ELR (cell line): ENCODE data around the gene EMC10.
A peak's percentile ranks its signal among the peaks of the same experiment; 100 is the strongest.
"Not testable (repeated sequence)": the region's sequence is repeated elsewhere in the genome, so short reads cannot be mapped to it uniquely, and the experiment has no call there.

ENCODE experiments used
- DNase-seq: peaks from one replicate; pipeline ENCODE4 v3.0.0-alpha.2; 2015; ENCODE audit warnings: low read depth

Gene EMC10

GRCh38 chr19:50451223-50451534, 25.1 kb upstream of the EMC10 start:
- no peak for DNase-seq

- no peak for DNase-seq
Observed at GRCh38 chr19:50453243-50453642, 23.1 kb upstream of the EMC10 start.

GRCh38 chr19:50455992-50456391, 20.3 kb upstream of the EMC10 start:
- DNase-seq: no peak

GRCh38 chr19:50457300-50457699, 19.0 kb upstream of the EMC10 start:
- DNase-seq: no peak

GRCh38 chr19:50458396-50459066, 17.8 kb upstream of the EMC10 start:
- no peak for DNase-seq

GRCh38 chr19:50459067-50459456, 17.2 kb upstream of the EMC10 start:
- no peak for DNase-seq

GRCh38 chr19:50459638-50460037, 16.7 kb upstream of the EMC10 start:
- no peak for DNase-seq

GRCh38 chr19:50460161-50460765, 16.0 kb upstream of the EMC10 start:
- peak; percentile 57 for DNase-seq

GRCh38 chr19:50461066-50461875, 15.0 kb upstream of the EMC10 start:
- DNase-seq: peak; percentile 70

- no peak for DNase-seq
Observed at GRCh38 chr19:50462970-50463369, 13.3 kb upstream of the EMC10 start.

GRCh38 chr19:50464348-50464747, 12.0 kb upstream of the EMC10 start:
- DNase-seq: no peak

- no peak for DNase-seq
Observed at GRCh38 chr19:50465000-50465399, 11.3 kb upstream of the EMC10 start.

- peak; percentile 37 for DNase-seq
Observed at GRCh38 chr19:50465986-50466705, 10.2 kb upstream of the EMC10 start.

- no peak for DNase-seq
Observed at GRCh38 chr19:50466706-50467039, 9.6 kb upstream of the EMC10 start.

GRCh38 chr19:50467566-50467965, 8.7 kb upstream of the EMC10 start:
- no peak for DNase-seq

- DNase-seq: no peak
Observed at GRCh38 chr19:50468818-50469217, 7.5 kb upstream of the EMC10 start.

GRCh38 chr19:50473336-50473735, 3.0 kb upstream of the EMC10 start:
- DNase-seq: not testable (repeated sequence)

GRCh38 chr19:50475101-50475568, 1.2 kb upstream of the EMC10 start:
- no peak for DNase-seq

- DNase-seq: no peak
Observed at GRCh38 chr19:50475736-50476223, 527 bp upstream of the EMC10 start.

- no peak for DNase-seq
Observed at GRCh38 chr19:50476907-50477238, 566 bp downstream of the EMC10 start.

GRCh38 chr19:50477751-50478515, 1.6 kb downstream of the EMC10 start:
- no peak for DNase-seq
